GM21390 (cell line): ENCODE measurements around the gene BPHL.
A peak's percentile ranks its signal among the peaks of the same experiment; 100 is the strongest.
"Not testable (repeated sequence)": the region's sequence is repeated elsewhere in the genome, so short reads cannot be mapped to it uniquely, and the experiment has no call there.

Source experiments
- ATAC-seq: cut with Tn5 transposase; IDR thresholded peaks from one replicate; pipeline ENCODE4 v1.9.1; 2021; ENCODE audit not compliant: unreplicated experiment

The BPHL gene

DNA sequence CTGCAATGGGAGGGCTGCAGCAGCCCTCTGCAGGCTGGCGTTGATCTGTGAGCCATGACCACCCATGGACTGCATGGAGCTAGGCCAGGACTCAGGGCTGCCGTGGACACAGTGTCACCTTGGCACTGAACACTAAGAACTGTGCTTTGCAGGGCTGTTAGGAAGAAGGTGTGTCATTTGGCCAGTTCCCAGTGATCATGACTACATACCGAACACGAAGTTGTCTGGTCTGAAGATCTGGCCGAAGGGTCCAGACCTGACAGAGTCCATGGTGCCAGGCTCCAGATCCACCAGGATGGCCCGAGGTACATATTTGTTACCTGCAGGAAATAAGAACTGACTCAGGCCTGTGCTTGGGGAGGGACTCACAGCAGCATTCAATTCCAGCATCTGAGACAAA, 36.9 kb downstream of the BPHL start:
- ATAC-seq, result not testable (repeated sequence)

DNA sequence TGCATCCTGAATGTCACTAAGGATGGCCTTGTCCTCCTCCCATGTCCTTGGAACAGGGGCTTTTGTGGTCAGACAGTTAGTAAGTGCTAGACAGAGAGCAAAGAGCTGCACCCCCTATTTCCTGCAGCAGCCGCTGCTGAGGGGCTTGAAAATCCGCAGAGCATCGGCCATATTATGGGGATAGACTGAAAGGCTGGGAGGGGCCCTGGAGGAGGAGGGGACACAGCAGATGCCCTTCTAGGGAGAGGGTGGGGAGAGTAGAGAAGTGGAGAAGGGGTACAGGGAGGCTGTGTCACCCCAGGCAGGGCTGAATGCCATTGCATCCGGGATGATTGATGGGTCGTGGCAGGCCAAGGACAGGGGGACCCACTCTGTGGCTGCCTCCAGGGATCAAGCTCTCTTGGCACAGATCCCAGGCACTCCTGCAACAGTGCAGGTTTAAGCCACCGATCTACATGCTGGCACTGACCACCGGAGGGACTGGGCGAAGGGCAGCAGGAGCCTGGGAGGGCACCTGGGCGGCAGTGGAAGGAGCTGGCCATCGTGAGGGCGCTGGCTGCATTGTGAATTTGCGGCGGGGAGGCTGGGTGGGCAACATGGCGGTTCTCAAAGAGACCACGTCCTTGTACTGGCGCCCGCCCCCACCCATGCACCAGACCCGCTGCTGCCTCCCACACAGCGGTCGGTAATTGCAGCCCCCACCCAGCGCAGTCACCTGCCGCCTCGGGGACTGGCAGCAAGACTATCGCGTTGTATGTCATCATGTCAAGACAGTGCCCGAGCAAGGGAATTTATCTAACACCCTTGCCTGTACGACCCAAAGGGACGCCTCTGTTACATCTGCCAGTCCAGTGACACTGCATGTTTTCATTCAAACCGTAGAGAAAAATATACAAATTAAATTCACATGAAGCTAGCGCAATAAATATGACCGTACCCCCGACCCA, 37.9 kb downstream of the BPHL start:
- not testable (repeated sequence) for ATAC-seq

GRCh38 chr6:3157131-3157933, 38.8 kb downstream of the BPHL start, which contains the start of gene TUBB2A:
TUBB2A (minus strand) TSS chr6:3157544; CDS start chr6:3157463, 81 bp downstream.
- peak; percentile 88 for ATAC-seq

- ATAC-seq, result no peak
Measured at GRCh38 chr6:3159805-3160781, 41.6 kb downstream of the BPHL start.

- ATAC-seq, result no peak
Measured at GRCh38 chr6:3162067-3162497, 43.6 kb downstream of the BPHL start.

DNA sequence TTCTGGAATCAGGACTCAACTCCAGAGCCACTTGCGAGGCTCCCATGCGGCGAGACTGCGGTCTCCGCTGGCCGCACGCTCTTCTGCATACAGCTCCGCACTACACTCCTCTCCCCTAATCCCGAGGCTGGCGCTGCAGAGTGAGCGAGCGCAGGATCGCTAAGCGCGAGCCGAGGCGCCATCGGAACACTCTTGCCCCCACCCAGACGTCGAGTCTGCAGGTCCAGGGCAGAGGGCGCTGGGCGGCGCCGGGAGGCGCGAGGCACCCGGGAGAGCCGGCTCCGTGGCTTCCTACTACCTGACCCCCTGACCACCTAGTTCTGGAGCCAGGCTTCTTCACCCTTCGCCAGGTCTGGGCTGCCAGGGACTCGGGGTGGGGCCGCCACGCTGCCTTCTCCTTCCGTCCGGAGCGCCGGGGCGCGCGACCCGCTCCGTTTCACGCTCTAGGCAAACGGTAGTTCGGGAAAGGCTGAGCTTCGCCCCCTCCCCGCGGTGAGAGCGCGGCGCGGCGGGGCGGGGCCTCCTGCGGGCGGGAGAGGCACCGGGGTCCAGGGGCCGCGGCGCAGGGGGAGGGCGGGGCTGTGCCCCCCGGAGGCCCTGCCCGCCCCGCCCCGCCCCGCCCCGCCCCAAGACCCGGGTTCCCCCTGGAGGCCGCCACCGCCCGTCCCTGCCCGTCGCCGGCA, 44.2 kb downstream of the BPHL start:
- ATAC-seq, result peak; percentile 69

GRCh38 chr6:3163248-3163594, 44.7 kb downstream of the BPHL start:
- ATAC-seq, result peak; percentile 14

DNA sequence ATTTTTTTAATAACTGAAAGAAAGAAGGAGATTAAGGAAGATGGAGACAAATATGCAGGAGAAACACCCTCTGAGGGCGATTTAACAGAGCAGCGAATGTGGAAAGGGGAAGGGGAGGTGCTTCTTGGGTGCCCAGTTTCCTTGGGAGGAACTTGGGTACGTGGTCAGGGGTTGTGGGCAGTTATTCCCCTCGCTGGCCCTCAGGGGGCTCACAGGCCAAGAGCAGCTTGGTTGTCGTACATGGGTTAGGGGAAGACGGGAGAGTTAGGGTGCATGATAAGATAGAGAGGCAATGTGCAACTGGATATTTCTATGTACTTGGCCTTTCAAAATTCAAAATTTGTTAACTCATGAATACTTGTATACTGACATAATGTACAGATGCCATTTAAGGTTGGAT, 45.9 kb downstream of the BPHL start:
- no peak for ATAC-seq

- ATAC-seq, result no peak
Measured at GRCh38 chr6:3165631-3166534, 47.4 kb downstream of the BPHL start.

GRCh38 chr6:3166535-3167225, 48.2 kb downstream of the BPHL start:
- not testable (repeated sequence) for ATAC-seq

GRCh38 chr6:3168046-3168445, 49.5 kb downstream of the BPHL start:
- ATAC-seq, result not testable (repeated sequence)

DNA sequence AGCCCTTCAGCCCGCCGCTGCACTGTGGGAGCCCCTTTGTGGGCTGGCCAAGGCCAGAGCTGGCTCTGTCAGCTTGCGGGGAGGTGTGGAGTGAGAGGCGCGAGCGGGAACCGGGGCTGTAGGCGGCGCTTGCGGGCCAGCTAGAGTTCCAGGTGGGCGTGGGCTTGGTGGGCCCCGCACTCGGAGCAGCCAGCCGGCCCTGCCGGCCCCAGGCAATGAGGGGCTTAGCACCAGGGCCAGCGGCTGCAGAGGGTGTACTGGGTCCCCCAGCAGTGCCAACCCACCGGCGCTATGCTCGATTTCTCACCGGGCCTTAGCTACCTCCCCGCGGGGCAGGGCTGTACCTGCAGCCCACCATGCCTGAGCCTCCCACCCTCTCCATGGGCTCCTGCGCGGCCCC, 52.2 kb downstream of the BPHL start:
- ATAC-seq, result not testable (repeated sequence)

- ATAC-seq, result not testable (repeated sequence)
Measured at GRCh38 chr6:3171313-3172175, 53.0 kb downstream of the BPHL start.

GRCh38 chr6:3172789-3173188, 54.3 kb downstream of the BPHL start:
- ATAC-seq, result not testable (repeated sequence)

GRCh38 chr6:3173636-3174089, 55.2 kb downstream of the BPHL start:
- ATAC-seq, result not testable (repeated sequence)

- ATAC-seq, result no peak
Measured at GRCh38 chr6:3175715-3176402, 57.3 kb downstream of the BPHL start.
